H4 (cell line): ENCODE results near the gene FMNL1. TPM values are rescaled to one million over a fixed set of nuclear protein-coding genes. Genes with fewer than 3 reads are reported as not detected.
A peak's percentile ranks its signal among the peaks of the same experiment; 100 is the strongest.

Experiments used
- DNase-seq: peaks from one replicate; pipeline ENCODE4 v3.0.0-alpha.2; 2015; ENCODE audit warnings: low spot score
- total RNA-seq: library from RNA; depleted of rRNA; stranded (reverse); fragments of >200 nt; shearing (Covaris generic); gene quantifications from 2 replicates; pipeline ENCODE4 v1.2.3, GENCODE V29; 2014

Gene FMNL1
- total RNA-seq, 1 experiment from 2014 or later, result 4.4 TPM

GRCh38 chr17:45282683-45283644 is 61.3 kb downstream of the FMNL1 start:
- DNase-seq, result no peak

- DNase-seq, result no peak
These were observed 62.0 kb downstream of the FMNL1 start for GRCh38 chr17:45283711-45284110.

- no peak for DNase-seq
These were observed 62.8 kb downstream of the FMNL1 start for GRCh38 chr17:45284176-45285140.

GRCh38 chr17:45286286-45286685 is 64.6 kb downstream of the FMNL1 start:
- DNase-seq, result no peak

- DNase-seq, result no peak
These were observed 66.1 kb downstream of the FMNL1 start for GRCh38 chr17:45287526-45288500.

GRCh38 chr17:45288825-45289224 is 67.1 kb downstream of the FMNL1 start:
- no peak for DNase-seq

GRCh38 chr17:45289301-45290268 is 67.9 kb downstream of the FMNL1 start:
- DNase-seq, result no peak

- no peak for DNase-seq
These were observed 68.6 kb downstream of the FMNL1 start for GRCh38 chr17:45290269-45290765.

- DNase-seq, result no peak
These were observed 69.6 kb downstream of the FMNL1 start for GRCh38 chr17:45291171-45291805.

GRCh38 chr17:45292696-45293412 is 71.2 kb downstream of the FMNL1 start:
- DNase-seq, result no peak

GRCh38 chr17:45293413-45294211 is 71.9 kb downstream of the FMNL1 start:
- peak; percentile 92 for DNase-seq

- peak; percentile 70 for DNase-seq
These were observed 72.8 kb downstream of the FMNL1 start for GRCh38 chr17:45294506-45294905.

- DNase-seq, result no peak
These were observed 74.5 kb downstream of the FMNL1 start for GRCh38 chr17:45296003-45296832.

GRCh38 chr17:45296833-45297124 is 75.1 kb downstream of the FMNL1 start:
- DNase-seq, result no peak
